HepG2 (cell line): Measurements from ENCODE around the gene TBC1D10A. TPM values are rescaled to one million over a fixed set of nuclear protein-coding genes. Genes with fewer than 3 reads are reported as not detected.

ENCODE experiments used
- ATAC-seq: fragments of 200-7000 bp; cut with Tn5 transposase; 3 replicates; pipeline ENCODE4 v1.9.1; 2020; ENCODE audit warnings: mild to moderate bottlenecking, moderate library complexity
- BruUV-seq: library from RNA; stranded (reverse); fragments of 400-500 nt; replicated peaks from 2 replicates; lab custom pipeline; 2021; lab: Mats Ljungman, UMichigan
- CTCF ChIA-PET: fragments of 300-600 bp; formaldehyde crosslinking; extraction: SDS; loops from one replicate; lab custom pipeline; 2021; ENCODE audit warnings: low total read pairs, inconsistent platforms, low intra/inter-chr PET ratio; lab: Yijun Ruan, JAX
- POLR2A ChIA-PET: fragments of 350-600 bp; sonication (Branson Sonifier 250); formaldehyde crosslinking; loops from one replicate; lab custom pipeline; 2020; ENCODE audit warnings: antibody characterized with exemption, inconsistent platforms; lab: Yijun Ruan, JAX
- DNase-seq: peaks from one replicate; pipeline ENCODE4 v3.0.0-alpha.2; 2015; ENCODE audit warnings: low spot score
- FAIRE-seq: peaks from 3 replicates; lab custom pipeline; 2011; peaks lifted over from hg19 to GRCh38; lab: Jason Lieb, UNC
- H2AFZ ChIP-seq: one replicate; pipeline ENCODE4 v1.6.1; 2011; ENCODE audit warnings: low read length, inconsistent platforms
- H3K27ac ChIP-seq: fragments of 300-600 bp; 3 replicates; pipeline ENCODE4 v1.8.0; 2011; ENCODE audit warnings: mixed run types, mild to moderate bottlenecking, mixed read lengths, low read length, inconsistent platforms; ENCODE audit not compliant: insufficient read depth; ENCODE audit errors: extremely low read length
- H3K27me3 ChIP-seq, 2 experiments: fragments of 200-600 bp in 1 of 2; 2 replicates in 1 of 2; 3 replicates in 1 of 2; pipeline versions ENCODE4 v1.6.0 to v1.8.0; 2011; ENCODE audit warnings: low read length in 2 of 2, mild to moderate bottlenecking in 2 of 2, moderate library complexity in 2 of 2, inconsistent platforms in 1 of 2; ENCODE audit not compliant: insufficient read depth in 2 of 2, control insufficient read depth in 1 of 2
- H3K36me3 ChIP-seq, 2 experiments: fragments of 200-600 bp in 1 of 2; replicated peaks in 1 of 2; 2 replicates in 1 of 2; 3 replicates in 1 of 2; pipeline versions ENCODE4 v1.5.1 to v1.8.0; 2011; ENCODE audit warnings: low read length in 2 of 2, inconsistent platforms in 1 of 2; ENCODE audit not compliant: insufficient read depth in 2 of 2, control insufficient read depth in 1 of 2
- H3K4me1 ChIP-seq: 2 replicates; pipeline ENCODE4 v1.5.1; 2012; ENCODE audit warnings: low read length, inconsistent platforms; ENCODE audit not compliant: insufficient read depth
- H3K4me2 ChIP-seq: 2 replicates; pipeline ENCODE4 v1.6.0; 2011; ENCODE audit warnings: low read depth, low read length, inconsistent platforms
- H3K4me3 ChIP-seq, 3 experiments: fragments of 200-600 bp in 1 of 3; sonication (generic), shearing (Covaris generic) in 1 of 3; replicated peaks in 1 of 3; 2 replicates each; pipeline ENCODE4 v1.5.1; 2011 to 2016; ENCODE audit warnings: low read length in 3 of 3, inconsistent platforms in 2 of 3, low read depth in 2 of 3, mild to moderate bottlenecking in 2 of 3, control low read depth in 1 of 3, mixed read lengths in 1 of 3; ENCODE audit not compliant: insufficient read depth in 1 of 3
- H3K79me2 ChIP-seq: one replicate; pipeline ENCODE4 v1.6.1; 2011; ENCODE audit warnings: low read length, inconsistent platforms; ENCODE audit not compliant: insufficient read depth
- H3K9ac ChIP-seq: 2 replicates; pipeline ENCODE4 v1.6.0; 2011; ENCODE audit warnings: mild to moderate bottlenecking, low read depth, low read length, inconsistent platforms; ENCODE audit not compliant: insufficient read depth
- H3K9me3 ChIP-seq: 2 replicates; pipeline ENCODE4 v1.5.1; 2012; ENCODE audit warnings: mild to moderate bottlenecking, low read length
- H4K20me1 ChIP-seq: 2 replicates; pipeline ENCODE4 v1.6.0; 2011; ENCODE audit warnings: inconsistent platforms, mild to moderate bottlenecking, low read length, moderate library complexity; ENCODE audit not compliant: insufficient read depth
- ATF5 ChIP-seq: sonication (generic); formaldehyde crosslinking; IDR thresholded peaks from 2 replicates; pipeline ENCODE4 v1.4.0; 2020; ENCODE audit warnings: mild to moderate bottlenecking, low read depth, missing genetic modification reagents
- CBX1 ChIP-seq: IDR thresholded peaks from one replicate; pipeline ENCODE4 v1.6.1; 2016; ENCODE audit warnings: antibody characterized with exemption, low read depth
- EHMT2 ChIP-seq: fragments of 200-600 bp; sonication (generic); IDR thresholded peaks from 2 replicates; pipeline ENCODE4 v1.7.0; 2017; ENCODE audit warnings: antibody characterized with exemption, low read depth, low read length, borderline replicate concordance
- FOSL1 ChIP-seq: sonication (generic); formaldehyde crosslinking; IDR thresholded peaks from 2 replicates; pipeline ENCODE4 v1.9.0; 2021; ENCODE audit warnings: missing genetic modification reagents, borderline replicate concordance
- HHEX ChIP-seq: IDR thresholded peaks from 2 replicates; pipeline ENCODE4 v1.6.1; 2016; ENCODE audit warnings: control low read depth
- KLF12 ChIP-seq: sonication (generic); formaldehyde crosslinking; IDR thresholded peaks from 2 replicates; pipeline ENCODE4 v1.4.0; 2020; ENCODE audit warnings: missing genetic modification reagents, borderline replicate concordance
- MBD4 ChIP-seq: IDR thresholded peaks from 2 replicates; pipeline ENCODE4 v1.6.1; 2012; ENCODE audit warnings: low read length, inconsistent platforms, borderline replicate concordance
- PCBP1 ChIP-seq: fragments of 200-400 bp; formaldehyde crosslinking; IDR thresholded peaks from 2 replicates; pipeline ENCODE4 v1.6.1; 2017; ENCODE audit warnings: mild to moderate bottlenecking, low read depth, low read length, borderline replicate concordance
- TCF7 ChIP-seq: sonication (generic); IDR thresholded peaks from 2 replicates; pipeline ENCODE4 v1.6.1; 2016; ENCODE audit warnings: antibody characterized with exemption, low read depth
- TGIF2 ChIP-seq: IDR thresholded peaks from 2 replicates; pipeline ENCODE4 v1.6.1; 2016; ENCODE audit warnings: control low read depth, missing compliant biosample characterization
- ZNF138 ChIP-seq: sonication (generic); formaldehyde crosslinking; IDR thresholded peaks from 2 replicates; pipeline ENCODE4 v1.5.0; 2020; ENCODE audit warnings: mild to moderate bottlenecking, low read depth, missing genetic modification reagents
- ZNF230 ChIP-seq: sonication (generic); formaldehyde crosslinking; IDR thresholded peaks from 2 replicates; pipeline ENCODE4 v1.4.0; 2020; ENCODE audit warnings: mild to moderate bottlenecking, missing genetic modification reagents
- ZNF362 ChIP-seq: sonication (generic); formaldehyde crosslinking; IDR thresholded peaks from 2 replicates; pipeline ENCODE4 v1.4.0; 2020; ENCODE audit warnings: missing genetic modification reagents, mild to moderate bottlenecking, borderline replicate concordance
- ZNF615 ChIP-seq: sonication (generic); formaldehyde crosslinking; IDR thresholded peaks from 2 replicates; pipeline ENCODE4 v1.5.0; 2020; ENCODE audit warnings: mild to moderate bottlenecking, missing genetic modification reagents, borderline replicate concordance
- ZNF674 ChIP-seq: sonication (generic); formaldehyde crosslinking; IDR thresholded peaks from 2 replicates; pipeline ENCODE4 v1.5.0; 2020; ENCODE audit warnings: low read depth, mild to moderate bottlenecking, missing genetic modification reagents
- ZNF747 ChIP-seq: sonication (generic); formaldehyde crosslinking; IDR thresholded peaks from 2 replicates; pipeline ENCODE4 v1.8.1; 2023; ENCODE audit warnings: missing genetic modification reagents, mild to moderate bottlenecking, borderline replicate concordance
- ZNF761 ChIP-seq: sonication (generic); formaldehyde crosslinking; conservative IDR thresholded peaks from 2 replicates; pipeline ENCODE4 v1.4.0; 2020; ENCODE audit warnings: mild to moderate bottlenecking, missing genetic modification reagents
- ZNF879 ChIP-seq: sonication (generic); formaldehyde crosslinking; IDR thresholded peaks from 2 replicates; pipeline ENCODE4 v1.8.1; 2023; ENCODE audit warnings: missing genetic modification reagents
- WGBS: methylation state at CpG from one replicate; pipeline ENCODE4 v1.1.6; 2017; ENCODE audit warnings: low lambda C conversion rate; 5-methylcytosine and 5-hydroxymethylcytosine counted together
- in situ Hi-C: cut with HindIII; loops from 2 replicates; pipeline ENCODE4 v1.10.0; 2017; ENCODE audit warnings: low pct_unique_long_range_greater_than_20kb; ENCODE audit not compliant: extremely low pct_ligation_motif_present
- intact Hi-C: fragments of 100-400 bp; cut with micrococcal nuclease; formaldehyde crosslinking; loops from one replicate; pipeline ENCODE4 v1.10.0; 2022; ENCODE audit not compliant: unreplicated experiment
- polyA plus RNA-seq, 8 experiments: library from polyadenylated mRNA; depleted of rRNA in 3 of 8; stranded (reverse) in 7 of 8; unstranded in 1 of 8; fragments of >200 nt; fragmentation: Illumina TruSeq in 4 of 8; extraction: Trizol in 4 of 8; gene quantifications; 2 replicates each; pipeline versions ENCODE4 v1.2.1 to v1.2.3, GENCODE V29; 2011 to 2016; ENCODE audit warnings: low read depth in 4 of 8, missing spikeins in 1 of 8, mixed read lengths in 1 of 8; ENCODE audit not compliant: insufficient read depth in 1 of 8
- total RNA-seq, 5 experiments: library from RNA; depleted of rRNA; stranded (reverse); fragments of >200 nt; fragmentation: Illumina TruSeq; extraction: Trizol; gene quantifications; 2 replicates each; pipeline ENCODE4 v1.2.3, GENCODE V29; 2016; ENCODE audit warnings: low read depth in 1 of 5
- TF ChIP-seq, protein P1 (sequence below): sonication (generic); formaldehyde crosslinking; IDR thresholded peaks from 2 replicates; pipeline ENCODE4 v1.4.0; 2020; ENCODE audit warnings: low read depth, mild to moderate bottlenecking, missing genetic modification reagents
- TF ChIP-seq, protein P2 (sequence below): sonication (generic); formaldehyde crosslinking; IDR thresholded peaks from 2 replicates; pipeline ENCODE4 v1.4.0; 2020; ENCODE audit warnings: missing genetic modification reagents

The TBC1D10A gene
- total and polyA plus RNA-seq, 2 of the 13 experiments (the other 11 are each of a cell fraction or from before 2014, with no cell fraction given): 4.2 to 4.9 TPM

DNA sequence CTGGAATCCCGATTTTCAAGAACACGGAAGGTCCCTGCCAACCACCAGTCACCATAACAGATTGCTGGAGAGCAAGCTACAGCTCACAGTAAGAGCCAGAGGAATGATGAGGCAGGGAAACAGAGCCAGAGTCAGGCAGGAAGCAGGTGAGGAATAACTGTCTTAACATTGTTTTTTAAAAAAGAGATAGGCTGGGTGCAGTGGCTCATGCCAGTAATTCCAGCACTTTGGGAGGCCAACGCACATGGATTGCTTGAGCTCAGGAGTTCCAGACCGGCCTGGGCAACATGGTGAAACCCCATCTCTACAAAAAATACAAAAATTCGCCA, 24.0 kb downstream of the TBC1D10A start:
- WGBS: 91% methylated on average over 5 of the region's 5 CpGs
- ChIA-PET CTCF (no interaction called here), POLR2A (no interaction called here)
- Histone ChIP-seq H3K4me3 (no peak overlapping the region), H4K20me1 (no peaks in the 10 kb centered on the region), H3K4me2 (no peak overlapping the region), H3K9me3 (no peaks in the 10 kb centered on the region), H3K9ac (no peak overlapping the region), H3K4me1 (peaks cover 5% of the 10 kb centered on the region; the same call in 1 of the 2 replicates), H3K36me3 (peaks cover 6 to 9% of the 10 kb centered on the region in 2 experiments; a peak in 3 of 5 replicates), H3K27me3 (no peaks in the 10 kb centered on the region), H2AFZ (no peak overlapping the region), H3K79me2 (no peaks in the 10 kb centered on the region), H3K27ac (no peak overlapping the region)
- in situ Hi-C loops (no loop called here), intact Hi-C loops (no loop called here)
- no TSS peak for BruUV-seq
- DNase-seq (no peak), FAIRE-seq (no peak), ATAC-seq (no peak)
- TF ChIP-seq, protein P1, sequence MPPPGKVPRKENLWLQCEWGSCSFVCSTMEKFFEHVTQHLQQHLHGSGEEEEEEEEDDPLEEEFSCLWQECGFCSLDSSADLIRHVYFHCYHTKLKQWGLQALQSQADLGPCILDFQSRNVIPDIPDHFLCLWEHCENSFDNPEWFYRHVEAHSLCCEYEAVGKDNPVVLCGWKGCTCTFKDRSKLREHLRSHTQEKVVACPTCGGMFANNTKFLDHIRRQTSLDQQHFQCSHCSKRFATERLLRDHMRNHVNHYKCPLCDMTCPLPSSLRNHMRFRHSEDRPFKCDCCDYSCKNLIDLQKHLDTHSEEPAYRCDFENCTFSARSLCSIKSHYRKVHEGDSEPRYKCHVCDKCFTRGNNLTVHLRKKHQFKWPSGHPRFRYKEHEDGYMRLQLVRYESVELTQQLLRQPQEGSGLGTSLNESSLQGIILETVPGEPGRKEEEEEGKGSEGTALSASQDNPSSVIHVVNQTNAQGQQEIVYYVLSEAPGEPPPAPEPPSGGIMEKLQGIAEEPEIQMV (CRISPR knock-in tag): no peak
- TF ChIP-seq TGIF2 (CRISPR knock-in tag) (no peak), PCBP1 (no peak), KLF12 (CRISPR knock-in tag) (no peak), ZNF761 (CRISPR knock-in tag) (no peak), HHEX (CRISPR knock-in tag) (no peak), ZNF674 (CRISPR knock-in tag) (no peak), EHMT2 (no peak), ZNF362 (no peak), TCF7 (no peak), ATF5 (CRISPR knock-in tag) (no peak), CBX1 (no peak), MBD4 (no peak), ZNF138 (CRISPR knock-in tag) (no peak), ZNF879 (CRISPR knock-in tag) (no peak), ZNF230 (CRISPR knock-in tag) (no peak), FOSL1 (CRISPR knock-in tag) (no peak), ZNF615 (no peak), ZNF747 (CRISPR knock-in tag) (no peak)
- TF ChIP-seq, protein P2, sequence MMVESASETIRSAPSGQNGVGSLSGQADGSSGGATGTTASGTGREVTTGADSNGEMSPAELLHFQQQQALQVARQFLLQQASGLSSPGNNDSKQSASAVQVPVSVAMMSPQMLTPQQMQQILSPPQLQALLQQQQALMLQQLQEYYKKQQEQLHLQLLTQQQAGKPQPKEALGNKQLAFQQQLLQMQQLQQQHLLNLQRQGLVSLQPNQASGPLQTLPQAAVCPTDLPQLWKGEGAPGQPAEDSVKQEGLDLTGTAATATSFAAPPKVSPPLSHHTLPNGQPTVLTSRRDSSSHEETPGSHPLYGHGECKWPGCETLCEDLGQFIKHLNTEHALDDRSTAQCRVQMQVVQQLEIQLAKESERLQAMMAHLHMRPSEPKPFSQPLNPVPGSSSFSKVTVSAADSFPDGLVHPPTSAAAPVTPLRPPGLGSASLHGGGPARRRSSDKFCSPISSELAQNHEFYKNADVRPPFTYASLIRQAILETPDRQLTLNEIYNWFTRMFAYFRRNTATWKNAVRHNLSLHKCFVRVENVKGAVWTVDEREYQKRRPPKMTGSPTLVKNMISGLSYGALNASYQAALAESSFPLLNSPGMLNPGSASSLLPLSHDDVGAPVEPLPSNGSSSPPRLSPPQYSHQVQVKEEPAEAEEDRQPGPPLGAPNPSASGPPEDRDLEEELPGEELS (CRISPR knock-in tag): no peak
